Measurements from ENCODE around the gene MALL.
"Not testable (repeated sequence)": the region's sequence is repeated elsewhere in the genome, so short reads cannot be mapped to it uniquely, and the experiment has no call there.

MALL gene

DNA sequence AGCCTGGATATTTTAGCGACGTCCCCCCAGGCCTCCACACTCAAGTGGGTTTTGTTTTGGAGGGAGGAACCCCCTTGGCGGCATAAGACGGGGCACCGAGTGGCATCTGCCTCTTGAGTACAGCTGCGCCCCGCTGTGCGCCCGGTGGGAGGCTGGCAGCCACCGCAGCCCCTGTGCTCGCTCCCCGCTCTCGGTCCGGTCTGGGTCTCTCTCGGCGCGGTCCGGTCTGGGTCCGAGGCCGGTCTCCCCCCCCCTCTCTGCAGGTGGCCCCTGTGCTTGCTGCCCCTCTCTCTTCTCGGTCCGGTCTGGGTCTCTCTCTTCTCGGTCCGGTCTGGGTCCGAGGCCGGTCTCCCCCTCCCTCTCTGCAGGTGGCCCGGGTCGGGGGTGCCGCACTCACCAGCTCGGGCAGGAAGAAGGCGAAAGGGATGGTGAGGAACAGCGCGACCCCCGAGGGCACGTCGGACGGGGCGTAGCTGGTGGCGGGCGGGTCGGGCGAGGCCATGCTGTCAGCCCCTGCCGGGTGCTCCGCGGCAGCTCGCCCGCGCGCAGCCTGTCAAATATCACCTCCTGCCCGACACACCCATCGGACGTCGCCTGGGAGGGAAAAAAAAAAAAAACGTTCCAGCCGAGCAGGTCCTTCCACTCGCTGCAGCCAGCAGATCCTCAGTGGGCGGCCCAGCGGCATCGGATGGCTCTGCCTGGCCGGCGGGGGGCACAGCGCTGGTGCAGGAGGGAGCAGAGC lies at the start of gene MALL:
TSS of gene MALL (minus strand) at position 532 of the 742 bp plus-strand sequence. CDS start at position 502, 30 bp downstream.
- no peak for DNase-seq

DNA sequence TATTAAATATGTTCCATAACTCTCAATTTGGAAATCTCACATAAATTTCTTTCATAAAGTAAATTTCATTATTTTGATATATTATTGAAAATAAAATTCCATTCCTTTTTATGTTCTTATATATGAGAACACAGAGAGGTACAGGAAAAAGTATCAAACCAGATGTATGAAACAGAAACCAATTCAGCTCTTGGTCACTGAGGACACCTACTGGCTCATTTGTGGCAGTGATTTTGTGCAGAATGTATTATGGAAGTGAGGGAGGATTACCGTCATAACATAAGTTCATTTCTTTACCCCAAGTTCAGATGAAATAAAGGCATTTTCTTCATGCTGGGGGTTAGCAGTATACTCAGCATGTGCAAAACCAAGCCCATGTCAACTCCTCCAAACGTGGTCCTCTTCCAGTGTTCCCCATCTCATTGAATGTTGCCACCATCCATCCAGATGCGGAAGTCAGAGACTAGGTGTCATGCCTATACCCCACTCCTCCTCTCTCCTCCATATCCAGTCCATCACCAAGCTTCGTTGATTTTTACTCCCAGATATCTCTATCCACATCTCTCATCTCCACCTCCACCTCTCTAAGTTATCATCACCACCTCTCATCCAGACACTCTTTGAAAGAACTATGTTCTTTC lies 41.7 kb upstream of the MALL start:
- no peak for DNase-seq

DNA sequence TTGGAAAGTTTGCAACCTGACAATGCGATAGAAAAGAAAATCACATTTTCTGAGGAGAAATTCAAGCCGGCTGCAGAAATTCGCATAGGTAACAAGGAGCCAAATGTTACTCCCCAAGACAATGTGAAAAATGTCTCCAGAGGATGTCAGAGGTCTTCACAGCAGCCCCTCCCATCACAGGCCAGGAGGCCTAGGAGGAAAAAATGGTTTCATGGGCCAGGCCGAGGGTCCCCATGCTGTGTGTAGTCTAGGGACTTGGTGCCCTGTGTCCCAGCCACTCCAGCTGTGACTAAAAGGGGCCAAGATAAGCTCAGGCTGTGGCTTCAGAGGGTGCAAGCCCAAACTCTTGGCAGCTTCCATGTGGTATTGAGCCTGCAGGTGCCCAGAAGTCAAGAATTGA lies 39.2 kb upstream of the MALL start:
- DNase-seq = not testable (repeated sequence)

DNA sequence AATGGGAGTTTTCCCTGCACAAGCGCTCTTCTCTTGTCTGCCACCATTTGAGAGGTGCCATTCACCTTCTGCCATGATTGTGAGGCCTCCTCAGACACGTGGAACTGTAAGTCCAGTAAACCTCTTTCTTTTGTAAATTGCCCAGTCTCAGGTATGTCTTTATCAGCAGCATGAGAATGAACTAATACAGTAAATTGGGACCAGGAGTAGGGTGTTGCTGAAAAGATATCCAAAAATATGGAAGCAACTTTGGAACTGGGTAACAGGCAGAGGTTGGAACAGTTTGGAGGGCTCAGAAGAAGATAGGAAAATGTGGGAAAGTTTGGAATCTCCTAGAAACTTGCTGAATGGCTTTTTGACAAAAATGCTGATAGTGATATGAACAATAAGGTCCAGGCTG lies 38.6 kb upstream of the MALL start:
- DNase-seq = not testable (repeated sequence)

DNA sequence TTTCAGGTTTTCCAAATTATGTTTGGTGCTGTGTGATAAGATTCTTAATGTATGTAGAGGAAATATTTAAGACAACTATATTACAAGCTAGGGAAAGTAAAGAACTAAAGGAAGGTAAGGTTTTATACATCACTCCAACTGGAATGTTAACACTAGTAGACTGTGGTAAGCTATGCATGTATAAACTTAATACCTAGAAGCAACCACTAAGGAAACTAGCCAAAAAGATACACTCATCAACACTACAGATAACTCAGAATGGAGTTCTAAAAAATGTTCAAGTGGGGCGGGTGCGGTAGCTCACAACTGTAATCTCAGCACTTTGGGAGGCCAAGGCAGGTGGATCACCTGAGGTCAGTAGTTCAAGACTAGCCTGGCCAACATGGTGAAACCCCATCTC lies 37.8 kb upstream of the MALL start:
- DNase-seq = no peak

DNA sequence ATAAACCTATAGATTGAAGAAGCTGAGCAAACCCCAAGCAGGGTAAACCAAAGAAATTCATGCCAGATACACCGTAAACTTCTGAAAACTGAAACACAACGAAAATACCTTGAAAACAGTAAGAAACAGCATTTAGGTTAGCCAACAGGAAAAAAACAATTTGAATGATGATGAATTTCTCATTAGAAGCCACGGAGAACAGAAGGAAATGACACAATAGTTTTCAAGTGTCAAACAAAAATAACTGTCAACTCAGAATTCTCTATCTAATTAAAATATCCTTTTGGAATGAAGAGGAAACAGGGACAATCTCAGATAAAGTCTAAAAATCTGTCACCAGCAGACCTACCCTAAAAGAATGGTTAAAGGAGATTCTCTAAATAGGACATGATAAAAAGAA lies 37.3 kb upstream of the MALL start:
- DNase-seq = no peak

DNA sequence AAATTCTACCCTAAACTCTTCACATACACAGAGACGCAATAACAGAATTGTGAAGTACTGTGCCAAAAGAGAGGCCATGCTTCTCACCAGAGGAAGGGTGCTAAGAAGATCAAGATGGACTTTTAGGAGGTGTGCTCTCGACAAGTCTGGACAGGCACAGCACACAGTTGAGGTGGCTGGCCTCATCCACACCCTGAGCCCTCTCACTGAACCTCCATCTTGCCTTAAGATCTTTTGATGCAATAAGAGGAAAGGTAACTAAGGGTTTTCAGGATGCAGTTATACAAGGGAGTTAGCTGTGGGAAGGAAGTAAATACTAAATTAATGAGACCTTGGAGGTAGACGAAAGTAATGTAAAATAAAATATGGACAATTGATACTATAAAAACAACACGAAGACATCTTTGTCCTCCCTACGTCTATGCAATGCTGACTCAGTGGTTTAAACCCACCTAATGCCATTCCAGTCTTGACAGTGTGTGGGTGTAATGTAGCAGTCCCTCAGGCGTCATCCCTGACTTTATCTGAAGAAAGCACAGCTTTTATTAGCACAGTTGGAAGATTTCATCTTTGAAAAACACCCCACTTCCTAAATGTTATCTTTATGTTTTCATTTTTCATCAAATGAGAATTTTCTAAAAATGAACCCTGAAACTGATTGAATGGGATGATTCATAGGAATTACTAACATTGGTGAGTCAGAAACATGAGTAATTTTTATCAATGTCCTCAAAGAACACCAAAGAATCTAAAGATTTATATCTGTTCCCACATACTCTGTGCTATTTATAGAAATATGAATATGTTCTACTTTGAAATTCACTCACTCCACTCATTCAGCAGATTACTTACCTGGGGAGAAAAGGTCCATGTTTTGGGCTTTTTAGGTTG lies 34.0 kb upstream of the MALL start:
- DNase-seq = no peak

DNA sequence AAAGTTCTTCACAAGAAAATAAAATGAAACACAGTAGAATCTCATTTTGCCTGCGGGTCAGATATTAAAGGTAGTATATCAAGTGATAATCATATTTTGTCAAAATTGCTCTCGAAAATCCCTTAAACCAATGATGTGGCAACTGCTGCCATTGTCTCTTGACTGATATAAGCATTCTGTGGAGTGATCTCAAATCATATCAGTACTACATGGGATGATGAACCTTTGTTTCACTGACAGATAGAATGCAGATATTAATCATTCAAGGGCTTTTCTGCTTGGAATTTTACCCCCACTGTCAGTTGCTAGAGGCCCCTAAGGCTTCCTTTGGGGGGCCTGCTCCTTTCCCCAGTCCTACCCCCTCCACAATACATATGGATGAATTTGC lies 31.3 kb upstream of the MALL start:
- DNase-seq = no peak

DNA sequence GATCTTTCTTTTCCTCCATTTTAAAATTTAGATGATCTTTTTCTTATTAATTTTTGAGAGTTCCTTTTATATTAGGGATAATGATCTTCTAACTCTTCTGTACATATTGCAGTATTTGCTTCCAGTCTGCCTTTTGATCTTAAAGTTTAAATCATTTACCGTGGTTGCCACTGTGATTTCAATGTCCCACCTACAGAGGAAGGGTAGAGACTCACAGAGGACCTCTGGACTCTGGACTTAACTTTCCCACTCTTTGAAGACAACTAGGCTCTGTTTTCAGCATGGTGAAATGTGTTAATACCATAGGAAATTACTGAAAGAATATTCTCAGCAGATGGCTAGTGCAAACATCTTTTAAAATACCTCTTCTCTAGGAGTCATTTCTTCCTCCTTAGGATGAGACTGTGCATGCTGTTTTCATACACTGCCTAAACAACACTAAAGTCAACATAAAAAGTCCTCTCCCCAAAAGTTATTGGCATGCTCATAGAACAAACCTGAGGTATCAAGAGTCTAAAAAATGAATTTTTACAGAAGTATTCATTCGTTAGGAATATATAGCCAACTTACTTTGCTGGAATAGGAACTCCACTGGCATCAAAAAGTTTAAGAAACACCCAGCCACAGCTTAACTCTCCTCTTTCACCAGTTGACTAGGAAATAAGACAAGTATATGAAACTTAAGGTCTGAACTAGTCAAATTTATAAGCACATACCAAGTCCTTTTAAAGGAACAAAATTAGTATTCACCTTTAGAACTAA lies 30.7 kb upstream of the MALL start:
- no peak for DNase-seq

DNA sequence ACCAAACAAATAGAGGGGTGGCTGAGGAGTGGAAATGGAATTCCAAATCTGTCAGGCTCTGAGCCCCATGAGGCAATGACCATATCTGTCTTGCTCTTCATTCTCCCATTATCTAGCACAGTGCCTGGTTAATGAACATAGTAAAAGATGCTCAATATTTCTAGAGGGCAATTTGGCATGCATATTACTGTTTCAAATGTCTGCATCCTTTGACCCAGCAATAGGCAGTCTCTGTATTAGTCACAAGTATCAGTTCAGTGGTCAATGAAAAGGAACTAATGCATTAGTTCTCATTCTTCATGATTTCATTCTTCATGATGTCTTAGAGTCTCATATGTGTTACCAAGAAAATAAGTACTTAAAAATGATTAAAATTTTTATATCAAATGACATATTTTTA lies 28.4 kb upstream of the MALL start:
- no peak for DNase-seq

DNA sequence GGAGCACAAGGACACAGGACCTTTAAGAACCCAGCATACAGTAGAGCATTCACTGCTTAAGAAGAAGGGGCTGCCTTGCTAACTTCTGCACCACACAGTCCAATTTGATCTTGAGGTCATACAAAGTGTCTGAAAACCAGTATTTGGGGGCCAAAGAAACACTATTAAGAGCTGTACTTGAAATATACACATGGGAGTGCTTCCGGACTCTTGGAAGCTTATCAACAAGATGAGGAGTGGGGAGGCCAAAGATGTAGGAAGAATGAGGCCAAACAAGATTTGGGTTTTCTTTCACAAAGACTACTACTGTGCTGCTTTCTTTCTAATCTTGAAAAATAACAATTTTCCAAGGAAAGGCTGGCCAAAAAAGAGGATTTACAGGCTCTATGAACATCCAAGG lies 24.8 kb upstream of the MALL start:
- DNase-seq = no peak

DNA sequence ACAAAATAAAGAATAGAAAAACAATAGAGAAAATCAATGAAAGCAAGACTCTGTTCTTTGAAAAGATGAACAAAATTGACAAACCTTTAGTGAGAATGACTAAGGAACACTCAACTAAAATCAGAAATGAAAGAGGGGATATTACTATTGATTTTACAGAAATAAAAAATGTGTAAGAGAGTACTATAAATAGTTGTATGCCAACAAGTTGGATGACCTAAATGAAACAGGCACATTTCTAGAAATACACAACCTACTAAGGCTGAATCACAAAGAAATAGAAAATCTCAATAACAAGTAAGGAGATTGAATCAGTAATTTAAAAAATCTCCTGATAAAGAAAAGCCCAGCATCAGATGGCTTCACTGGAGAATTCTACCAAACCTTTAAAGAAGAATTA lies 18.4 kb upstream of the MALL start:
- DNase-seq = no peak

DNA sequence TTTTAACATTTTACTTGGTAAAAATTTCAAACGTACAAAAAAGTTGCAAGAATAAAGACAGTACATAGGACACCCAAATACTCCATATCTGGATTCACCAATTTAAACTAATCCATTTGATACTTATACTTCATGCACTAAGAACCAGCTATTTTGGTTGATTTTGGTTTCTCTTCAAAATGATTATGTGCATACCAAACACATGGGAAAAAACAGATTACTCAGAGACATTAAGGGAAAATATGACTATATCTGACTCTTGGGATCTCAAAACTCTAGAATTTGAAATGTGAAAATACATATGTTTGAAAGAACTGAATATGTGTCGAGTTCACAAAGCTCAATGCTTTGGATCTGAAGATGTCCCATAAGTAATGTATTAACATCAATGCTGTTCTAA lies 15.5 kb upstream of the MALL start:
- no peak for DNase-seq

DNA sequence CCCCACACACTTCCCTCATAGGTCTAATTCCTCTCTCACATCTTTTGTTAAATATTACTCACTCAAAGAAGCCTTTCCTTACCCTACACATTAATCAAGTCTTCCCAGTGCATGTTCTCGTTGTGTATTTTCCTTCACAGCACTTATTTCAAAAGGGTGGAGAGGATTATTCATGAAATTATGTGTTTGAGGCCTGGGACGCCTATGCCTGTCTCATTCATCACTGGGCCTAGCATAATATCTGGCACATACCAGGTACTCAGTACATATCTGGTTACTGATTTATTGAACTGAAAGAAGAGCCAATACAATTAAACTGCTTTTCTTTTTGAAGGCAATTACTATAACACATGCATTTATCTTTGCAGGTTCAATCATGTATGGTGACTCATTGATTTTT lies 15.1 kb upstream of the MALL start:
- no peak for DNase-seq

DNA sequence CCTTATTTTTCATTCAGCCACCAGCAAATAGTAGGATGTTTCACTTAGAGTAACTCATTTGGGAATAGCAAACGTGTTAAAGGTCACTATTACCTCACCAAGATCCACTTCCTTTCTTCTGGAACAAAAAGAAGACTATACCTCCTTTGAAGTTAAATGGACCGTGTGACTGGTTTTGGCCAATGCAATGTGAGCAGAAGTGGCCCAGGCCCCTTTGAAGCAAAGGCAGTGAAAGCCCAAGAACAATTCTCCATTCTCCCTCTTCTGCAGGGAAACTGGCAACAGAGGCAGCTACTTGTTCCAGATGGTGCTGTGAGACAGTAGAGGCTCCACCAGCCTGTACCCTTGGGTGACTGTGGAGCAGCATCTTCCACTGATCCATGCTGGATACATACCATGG lies 11.3 kb upstream of the MALL start:
- no peak for DNase-seq

DNA sequence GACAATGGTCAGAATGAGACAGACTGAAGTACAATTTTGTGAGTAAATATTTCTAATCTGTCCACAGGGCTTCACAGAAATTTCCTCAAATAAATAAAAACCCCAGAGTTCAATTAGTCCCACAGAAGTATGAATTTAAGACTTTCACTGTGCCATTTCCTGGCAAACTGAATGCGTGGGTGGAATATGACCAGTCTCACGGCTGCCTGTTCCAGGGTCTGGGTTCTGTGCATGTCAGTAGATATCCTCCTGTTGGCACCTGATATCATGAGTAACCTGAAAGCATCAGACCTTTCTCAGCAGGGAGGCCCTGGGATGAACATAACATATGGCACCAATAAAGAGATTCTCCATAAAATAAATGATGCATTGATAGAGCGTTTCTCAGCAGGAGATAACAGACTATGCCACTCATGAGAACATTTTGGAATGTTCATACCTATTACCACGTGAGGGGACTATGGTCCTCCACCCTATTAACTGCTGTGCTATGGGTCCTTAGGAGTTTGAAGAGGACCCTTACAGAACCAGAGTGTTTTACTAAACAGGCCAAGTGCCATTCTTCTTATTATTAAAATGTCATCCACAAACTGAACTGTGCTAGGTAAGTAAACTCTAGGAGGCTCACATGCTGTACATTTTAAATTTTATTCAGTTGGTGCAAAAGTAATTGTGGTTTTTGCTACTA lies 10.6 kb upstream of the MALL start:
- DNase-seq = no peak

DNA sequence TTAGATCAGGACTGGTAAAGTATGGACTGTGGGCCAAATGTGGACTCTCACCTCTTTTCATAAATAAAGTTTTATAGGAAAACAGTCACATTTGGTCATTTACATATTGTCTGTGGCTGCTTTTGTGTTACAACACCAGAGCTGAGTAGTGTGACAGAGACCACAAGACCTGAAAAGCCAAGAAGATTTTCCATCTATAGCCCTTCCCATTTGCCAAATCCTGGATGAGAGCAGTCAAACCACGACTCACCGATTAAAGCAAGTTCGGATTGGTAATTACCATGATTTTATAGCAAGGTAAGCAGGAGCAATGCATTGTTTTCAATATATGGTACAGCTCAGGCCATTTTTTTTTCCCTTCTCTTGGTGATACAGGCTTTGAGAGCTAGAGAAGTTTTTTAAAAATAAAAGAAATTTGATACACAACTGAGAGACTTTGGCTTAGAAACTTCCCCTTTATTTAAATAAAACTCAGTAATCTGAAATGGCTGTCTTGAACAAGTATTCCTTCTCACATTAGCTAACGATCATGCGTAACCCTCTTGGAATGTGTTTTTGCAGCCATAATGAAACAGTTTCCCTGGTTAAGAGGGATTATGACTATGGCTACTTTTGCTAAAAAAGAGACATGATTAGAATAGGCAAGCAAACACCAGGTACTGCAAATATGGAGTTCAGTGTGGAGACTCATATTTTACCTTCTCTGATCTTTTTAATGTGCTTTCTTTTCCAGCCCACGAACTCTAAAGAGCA lies 9.5 kb upstream of the MALL start:
- DNase-seq = no peak

DNA sequence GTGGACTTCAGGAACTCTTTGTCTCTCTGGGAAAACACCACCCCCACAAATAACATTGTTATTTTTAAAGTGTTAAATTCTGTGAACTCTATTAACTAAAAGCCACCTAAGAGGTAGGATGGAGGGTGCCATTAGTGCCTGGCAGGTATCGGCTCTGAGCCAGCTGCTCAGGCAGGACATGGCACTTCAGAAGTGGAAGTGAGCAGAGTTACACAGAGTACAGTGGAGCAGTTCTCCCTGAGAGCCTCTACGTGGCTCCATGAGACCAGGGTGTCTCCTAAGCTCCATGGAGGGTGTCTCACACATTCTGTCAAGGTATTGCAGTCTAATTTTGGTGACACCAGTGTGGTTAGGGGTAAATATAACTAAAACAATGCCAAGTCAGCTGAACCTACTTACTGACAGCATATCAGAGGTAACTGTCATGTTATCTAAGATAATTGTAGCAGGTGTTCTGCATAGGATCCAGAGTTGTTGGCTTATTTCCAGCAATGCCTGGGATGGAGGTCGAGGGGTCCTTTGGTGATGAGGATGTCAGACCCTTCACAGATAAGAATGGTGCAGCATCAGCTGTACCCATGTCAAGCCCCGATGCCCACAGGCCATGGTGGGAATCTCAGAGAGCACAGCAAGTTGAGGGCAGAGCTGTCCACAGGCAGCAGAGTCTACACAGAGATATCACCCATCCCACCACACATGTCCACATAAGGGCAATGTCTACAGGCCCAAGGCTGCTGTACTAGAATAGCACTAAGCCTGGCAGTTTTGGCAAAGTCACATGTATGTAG lies 8.6 kb upstream of the MALL start:
- no peak for DNase-seq

DNA sequence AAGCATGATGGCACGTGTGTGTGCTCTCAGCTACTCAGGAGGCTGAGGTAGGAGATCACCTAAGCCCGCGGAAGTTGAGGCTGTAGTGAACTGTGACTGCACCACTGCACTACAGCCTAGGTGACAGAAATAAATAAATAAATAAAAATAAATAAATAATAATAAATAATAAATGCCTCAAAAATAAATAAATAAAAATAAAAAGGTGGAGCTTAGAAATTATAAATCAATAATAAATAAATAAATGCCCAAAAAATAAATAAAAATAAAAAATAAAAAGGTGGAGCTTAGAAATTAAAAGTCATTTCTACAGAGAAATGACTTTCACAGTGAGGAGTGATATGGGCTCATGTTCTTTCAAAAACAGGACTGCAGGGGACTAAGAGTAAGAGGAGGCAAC lies 6.0 kb upstream of the MALL start:
- DNase-seq = no peak

DNA sequence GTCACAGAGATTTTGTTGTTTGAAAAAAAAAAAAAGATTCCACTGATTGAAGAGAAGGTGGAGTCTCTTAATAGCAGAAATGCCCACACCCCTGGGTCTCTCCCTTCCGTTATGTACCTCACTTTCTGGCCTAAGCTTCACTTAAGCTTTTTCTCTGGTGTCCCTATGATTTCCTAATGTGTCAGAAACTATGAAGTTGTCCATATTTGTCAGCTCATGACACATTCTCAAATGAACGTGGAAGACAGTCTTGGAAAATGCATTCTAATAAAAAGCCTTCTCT lies 5.4 kb upstream of the MALL start:
- DNase-seq = no peak

Data from NK-92 treated with Interleukin-12 subunit alpha and Interleukin-12 subunit beta, amount 100 ng/mL, for 24 hours (cell line).